ENCODE results near the gene GPR61. TPM values are rescaled to one million over a fixed set of nuclear protein-coding genes. Genes with fewer than 3 reads are reported as not detected.

The GPR61 gene
- total and polyA plus RNA-seq, 9 of the 15 experiments (the other 6 are each of a cell fraction or from before 2014, with no cell fraction given), result 0.04 to 1.1 (median 0.25) TPM; not detected in 4

GRCh38 chr1:109546311-109547109 is 6.8 kb downstream of the GPR61 start (continued):
- TF ChIP-seq ZBTB40 (IDR thresholded peaks at IDR 0.05) (peak; percentile 53; the same call in 1 of the 2 replicates), ZBTB40 (CRISPR knock-in tag; IDR thresholded peaks at IDR 0.05) (no peak), ZNF239 (CRISPR knock-in tag; IDR thresholded peaks at IDR 0.05) (0 out of 2 replicates have a peak, but pooled peaks have one; percentile 23), CTCF (IDR thresholded peaks at IDR 0.05 in 2 of 3, conservative IDR thresholded peaks at IDR 0.05 in 1 of 3; ENCODE audit: insufficient read depth in 2 of 3, low read depth in 1 of 3, low read length in 3 of 3) (peak; percentile 91 to 99 (median 93)), HMGXB4 (CRISPR knock-in tag; IDR thresholded peaks at IDR 0.05) (no peak), MCM3 (IDR thresholded peaks at IDR 0.05) (no peak), POLR2A (conservative IDR thresholded peaks at IDR 0.05) (0 out of 2 replicates have a peak, but pooled peaks have one; percentile 40), PHF8 (IDR thresholded peaks at IDR 0.05; ENCODE audit: borderline replicate concordance, low read length) (peak; percentile 33; the same call in 1 of the 2 replicates), ZNF444 (CRISPR knock-in tag; IDR thresholded peaks at IDR 0.05) (0 out of 2 replicates have a peak, but pooled peaks have one; percentile 56), MYC (IDR thresholded peaks at IDR 0.05; ENCODE audit: low read depth, low read length) (peak; percentile 75), MYC (CRISPR knock-in tag; IDR thresholded peaks at IDR 0.05; ENCODE audit: borderline replicate concordance, low read depth) (no peak), NEUROD1 (IDR thresholded peaks at IDR 0.05; ENCODE audit: borderline replicate concordance, low read depth, low read length, partially characterized antibody) (peak; percentile 12), SPI1 (IDR thresholded peaks at IDR 0.05; ENCODE audit: borderline replicate concordance, low read depth, low read length) (0 out of 2 replicates have a peak, but pooled peaks have one; percentile 27), MYNN (IDR thresholded peaks at IDR 0.05) (0 out of 2 replicates have a peak, but pooled peaks have one; percentile 37), MYNN (CRISPR knock-in tag; IDR thresholded peaks at IDR 0.05) (no peak), ATF7 (IDR thresholded peaks at IDR 0.05) (0 out of 2 replicates have a peak, but pooled peaks have one; percentile 20)

Measured in K562 (cell line).